GM19397 (cell line): Measurements from ENCODE around the gene RMI1.
A peak's percentile ranks its signal among the peaks of the same experiment; 100 is the strongest.

Experiments used
- ATAC-seq: cut with Tn5 transposase; IDR thresholded peaks from one replicate; pipeline ENCODE4 v1.9.1; 2021; ENCODE audit warnings: mild to moderate bottlenecking, moderate library complexity; ENCODE audit not compliant: unreplicated experiment

RMI1 gene

GRCh38 chr9:83967073-83967472 lies 13.5 kb upstream of the RMI1 start:
- no peak for ATAC-seq

GRCh38 chr9:83969602-83970001 lies 11.0 kb upstream of the RMI1 start:
- no peak for ATAC-seq

GRCh38 chr9:83971485-83971884 lies 9.1 kb upstream of the RMI1 start:
- no peak for ATAC-seq

- no peak for ATAC-seq
Observed at GRCh38 chr9:83972286-83972685, 8.3 kb upstream of the RMI1 start.

- no peak for ATAC-seq
Observed at GRCh38 chr9:83975300-83975699, 5.3 kb upstream of the RMI1 start.

GRCh38 chr9:83976372-83976771 lies 4.2 kb upstream of the RMI1 start:
- no peak for ATAC-seq

GRCh38 chr9:83977196-83977595 lies 3.4 kb upstream of the RMI1 start:
- no peak for ATAC-seq

GRCh38 chr9:83978992-83979811 lies 1.4 kb upstream of the RMI1 start:
- peak; percentile 15 for ATAC-seq

GRCh38 chr9:83979812-83980394 lies 702 bp upstream of the RMI1 start, which contains the start of gene HNRNPK:
Gene HNRNPK (minus strand): TSS chr9:83980215. CDS start chr9:83978252, 1,963 bp downstream.
- peak; percentile 84 for ATAC-seq

GRCh38 chr9:83981126-83981871 lies 694 bp downstream of the RMI1 start:
- ATAC-seq: no peak

GRCh38 chr9:83986195-83986594 lies 5.6 kb downstream of the RMI1 start:
- no peak for ATAC-seq

- ATAC-seq: no peak
Observed at GRCh38 chr9:83986765-83987401, 6.3 kb downstream of the RMI1 start.

- no peak for ATAC-seq
Observed at GRCh38 chr9:83987402-83987791, 6.8 kb downstream of the RMI1 start.

- no peak for ATAC-seq
Observed at GRCh38 chr9:83988411-83988810, 7.8 kb downstream of the RMI1 start.

GRCh38 chr9:83991355-83991754 lies 10.8 kb downstream of the RMI1 start:
- no peak for ATAC-seq

- no peak for ATAC-seq
Observed at GRCh38 chr9:83992407-83992806, 11.8 kb downstream of the RMI1 start.

- ATAC-seq: no peak
Observed at GRCh38 chr9:83992901-83993300, 12.3 kb downstream of the RMI1 start.

- no peak for ATAC-seq
Observed at GRCh38 chr9:83996126-83996525, 15.5 kb downstream of the RMI1 start.

GRCh38 chr9:83999141-83999918 lies 18.7 kb downstream of the RMI1 start:
- no peak for ATAC-seq

GRCh38 chr9:84000186-84000585 lies 19.6 kb downstream of the RMI1 start:
- no peak for ATAC-seq

GRCh38 chr9:84001621-84002020 lies 21.0 kb downstream of the RMI1 start:
- no peak for ATAC-seq
